Measurements from ENCODE around the gene ATP1A1. TPM values are rescaled to one million over a fixed set of nuclear protein-coding genes. Genes with fewer than 3 reads are reported as not detected.
A peak's percentile ranks its signal among the peaks of the same experiment; 100 is the strongest.

The ATP1A1 gene
- total and polyA plus RNA-seq, 9 of the 15 experiments (the other 6 are each of a cell fraction or from before 2014, with no cell fraction given): 99.3 to 513 (median 234) TPM

DNA sequence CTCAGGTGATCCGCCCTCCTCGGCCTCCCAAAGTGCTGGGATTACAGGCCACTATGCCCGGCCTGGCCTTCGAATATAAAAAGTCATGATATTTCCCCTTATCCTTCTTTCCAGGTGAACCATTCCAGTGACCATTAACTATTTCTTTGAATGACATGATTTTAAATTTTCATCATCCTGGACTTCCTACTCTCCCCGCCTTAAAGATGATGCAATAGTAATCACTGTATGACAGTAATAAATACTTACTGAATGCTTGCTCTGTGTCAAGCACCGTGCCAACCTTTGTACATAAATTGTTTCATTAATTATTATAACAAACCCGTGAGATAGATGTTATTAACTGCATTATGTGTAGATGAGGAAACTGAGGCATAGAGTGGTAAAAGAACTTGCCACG is 19.9 kb upstream of the ATP1A1 start (continued):
- TF ChIP-seq NCOA6 (IDR thresholded peaks at IDR 0.05) (no peak), PCBP1 (IDR thresholded peaks at IDR 0.05; ENCODE audit: low read depth, low read length, poor library complexity, severe bottlenecking) (no peak), RNF2 (IDR thresholded peaks at IDR 0.05) (no peak), ZNF133 (CRISPR knock-in tag; IDR thresholded peaks at IDR 0.05) (no peak), TRIM24 (IDR thresholded peaks at IDR 0.05) (peak; percentile 56 to 77; a peak in 2 of 4 replicates), ZKSCAN1 (IDR thresholded peaks at IDR 0.05; ENCODE audit: low read depth, low read length) (no peak), NEUROD1 (IDR thresholded peaks at IDR 0.05; ENCODE audit: borderline replicate concordance, low read depth, low read length, partially characterized antibody) (no peak), SRSF9 (IDR thresholded peaks at IDR 0.05; ENCODE audit: borderline replicate concordance, low read depth, low read length) (no peak), ZSCAN32 (CRISPR knock-in tag; IDR thresholded peaks at IDR 0.05) (peak; percentile 67; the same call in 1 of the 2 replicates), PYGO2 (tag; IDR thresholded peaks at IDR 0.05) (no peak), GATAD2A (IDR thresholded peaks at IDR 0.05) (no peak), ZFP91 (CRISPR knock-in tag; IDR thresholded peaks at IDR 0.05) (no peak), HNRNPL (IDR thresholded peaks at IDR 0.05; ENCODE audit: low read depth, low read length) (no peak), MEF2D (tag; conservative IDR thresholded peaks at IDR 0.05; ENCODE audit: low read depth) (no peak), NR2C1 (IDR thresholded peaks at IDR 0.05) (no peak), NR2C1 (tag; IDR thresholded peaks at IDR 0.05) (no peak), FOSL1 (tag; conservative IDR thresholded peaks at IDR 0.05) (no peak), PHF20 (IDR thresholded peaks at IDR 0.05; ENCODE audit: partially characterized antibody) (no peak), CEBPB (tag; IDR thresholded peaks at IDR 0.05) (peak; percentile 92), HNRNPH1 (optimal IDR thresholded peaks at IDR 0.05; ENCODE audit: low read depth, low read length) (no peak), ZNF75A (CRISPR knock-in tag; IDR thresholded peaks at IDR 0.05) (no peak), MEIS2 (IDR thresholded peaks at IDR 0.05; ENCODE audit: partially characterized antibody) (peak; percentile 5)
- TF ChIP-seq, protein P1, sequence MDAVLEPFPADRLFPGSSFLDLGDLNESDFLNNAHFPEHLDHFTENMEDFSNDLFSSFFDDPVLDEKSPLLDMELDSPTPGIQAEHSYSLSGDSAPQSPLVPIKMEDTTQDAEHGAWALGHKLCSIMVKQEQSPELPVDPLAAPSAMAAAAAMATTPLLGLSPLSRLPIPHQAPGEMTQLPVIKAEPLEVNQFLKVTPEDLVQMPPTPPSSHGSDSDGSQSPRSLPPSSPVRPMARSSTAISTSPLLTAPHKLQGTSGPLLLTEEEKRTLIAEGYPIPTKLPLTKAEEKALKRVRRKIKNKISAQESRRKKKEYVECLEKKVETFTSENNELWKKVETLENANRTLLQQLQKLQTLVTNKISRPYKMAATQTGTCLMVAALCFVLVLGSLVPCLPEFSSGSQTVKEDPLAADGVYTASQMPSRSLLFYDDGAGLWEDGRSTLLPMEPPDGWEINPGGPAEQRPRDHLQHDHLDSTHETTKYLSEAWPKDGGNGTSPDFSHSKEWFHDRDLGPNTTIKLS (IDR thresholded peaks at IDR 0.05; ENCODE audit: borderline replicate concordance, low read depth): no peak
- TF ChIP-seq, protein P2, sequence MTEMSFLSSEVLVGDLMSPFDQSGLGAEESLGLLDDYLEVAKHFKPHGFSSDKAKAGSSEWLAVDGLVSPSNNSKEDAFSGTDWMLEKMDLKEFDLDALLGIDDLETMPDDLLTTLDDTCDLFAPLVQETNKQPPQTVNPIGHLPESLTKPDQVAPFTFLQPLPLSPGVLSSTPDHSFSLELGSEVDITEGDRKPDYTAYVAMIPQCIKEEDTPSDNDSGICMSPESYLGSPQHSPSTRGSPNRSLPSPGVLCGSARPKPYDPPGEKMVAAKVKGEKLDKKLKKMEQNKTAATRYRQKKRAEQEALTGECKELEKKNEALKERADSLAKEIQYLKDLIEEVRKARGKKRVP (CRISPR knock-in tag; IDR thresholded peaks at IDR 0.05): peak; percentile 80
- TF ChIP-seq, protein P3, sequence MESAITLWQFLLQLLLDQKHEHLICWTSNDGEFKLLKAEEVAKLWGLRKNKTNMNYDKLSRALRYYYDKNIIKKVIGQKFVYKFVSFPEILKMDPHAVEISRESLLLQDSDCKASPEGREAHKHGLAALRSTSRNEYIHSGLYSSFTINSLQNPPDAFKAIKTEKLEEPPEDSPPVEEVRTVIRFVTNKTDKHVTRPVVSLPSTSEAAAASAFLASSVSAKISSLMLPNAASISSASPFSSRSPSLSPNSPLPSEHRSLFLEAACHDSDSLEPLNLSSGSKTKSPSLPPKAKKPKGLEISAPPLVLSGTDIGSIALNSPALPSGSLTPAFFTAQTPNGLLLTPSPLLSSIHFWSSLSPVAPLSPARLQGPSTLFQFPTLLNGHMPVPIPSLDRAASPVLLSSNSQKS (CRISPR knock-in tag; IDR thresholded peaks at IDR 0.05): no peak
- TF ChIP-seq, protein P4, sequence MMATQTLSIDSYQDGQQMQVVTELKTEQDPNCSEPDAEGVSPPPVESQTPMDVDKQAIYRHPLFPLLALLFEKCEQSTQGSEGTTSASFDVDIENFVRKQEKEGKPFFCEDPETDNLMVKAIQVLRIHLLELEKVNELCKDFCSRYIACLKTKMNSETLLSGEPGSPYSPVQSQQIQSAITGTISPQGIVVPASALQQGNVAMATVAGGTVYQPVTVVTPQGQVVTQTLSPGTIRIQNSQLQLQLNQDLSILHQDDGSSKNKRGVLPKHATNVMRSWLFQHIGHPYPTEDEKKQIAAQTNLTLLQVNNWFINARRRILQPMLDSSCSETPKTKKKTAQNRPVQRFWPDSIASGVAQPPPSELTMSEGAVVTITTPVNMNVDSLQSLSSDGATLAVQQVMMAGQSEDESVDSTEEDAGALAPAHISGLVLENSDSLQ (IDR thresholded peaks at IDR 0.05): no peak
